OCI-LY1 (cell line): Measurements from ENCODE around the gene OR52L1.

Experiments
- H2AFZ ChIP-seq: fragments of 200-600 bp; sonication (generic), shearing (Covaris generic); 2 replicates; pipeline ENCODE4 v1.6.0; 2014; ENCODE audit warnings: antibody characterized with exemption, mild to moderate bottlenecking, low read length
- H3F3A ChIP-seq: fragments of 200-600 bp; sonication (generic), shearing (Covaris generic); 2 replicates; pipeline ENCODE4 v1.6.0; 2014; ENCODE audit warnings: mild to moderate bottlenecking, antibody characterized with exemption, low read length, moderate library complexity; ENCODE audit not compliant: insufficient read depth
- H3K27ac ChIP-seq: fragments of 200-600 bp; sonication (generic); 2 replicates; pipeline ENCODE4 v1.5.1; 2014; ENCODE audit warnings: low read length, mixed run types, mild to moderate bottlenecking, low read depth; ENCODE audit not compliant: poor library complexity, severe bottlenecking
- H3K27me3 ChIP-seq: fragments of 200-600 bp; sonication (generic); 2 replicates; pipeline ENCODE4 v1.6.0; 2014; ENCODE audit warnings: antibody characterized with exemption, mild to moderate bottlenecking, low read length, moderate library complexity; ENCODE audit not compliant: insufficient read depth
- H3K36me3 ChIP-seq: fragments of 200-600 bp; sonication (generic); 2 replicates; pipeline ENCODE4 v1.6.1; 2014; ENCODE audit warnings: mild to moderate bottlenecking, antibody characterized with exemption, low read length, moderate library complexity, mixed read lengths; ENCODE audit not compliant: insufficient read depth
- H3K4me1 ChIP-seq: fragments of 200-600 bp; sonication (generic); 2 replicates; pipeline ENCODE4 v1.5.1; 2014; ENCODE audit warnings: mild to moderate bottlenecking, low read length, moderate library complexity; ENCODE audit not compliant: insufficient read depth, severe bottlenecking
- H3K4me2 ChIP-seq: fragments of 200-600 bp; sonication (generic), shearing (Covaris generic); 2 replicates; pipeline ENCODE4 v1.6.1; 2014; ENCODE audit warnings: low read length
- H3K4me3 ChIP-seq: fragments of 200-600 bp; sonication (generic); 2 replicates; pipeline ENCODE4 v1.5.1; 2014; ENCODE audit warnings: low read length, low read depth, mild to moderate bottlenecking, mixed read lengths; ENCODE audit not compliant: poor library complexity, severe bottlenecking
- H3K79me2 ChIP-seq: fragments of 200-600 bp; shearing (Covaris generic); 2 replicates; pipeline ENCODE4 v1.6.1; 2016; ENCODE audit warnings: mixed run types, low read length, mixed read lengths; ENCODE audit not compliant: insufficient read depth
- H3K9ac ChIP-seq: fragments of 200-600 bp; sonication (generic), shearing (Covaris generic); 2 replicates; pipeline ENCODE4 v1.6.1; 2014; ENCODE audit warnings: mild to moderate bottlenecking, low read length, mixed read lengths
- H3K9me2 ChIP-seq: fragments of 200-600 bp; sonication (generic), shearing (Covaris generic); 2 replicates; pipeline ENCODE4 v1.6.1; 2014; ENCODE audit warnings: low read depth, mild to moderate bottlenecking, low read length, mixed read lengths
- H3K9me3 ChIP-seq: fragments of 200-600 bp; shearing (Covaris generic); 2 replicates; pipeline ENCODE4 v1.6.1; 2014; ENCODE audit warnings: low read length, mixed read lengths
- H4K20me1 ChIP-seq: fragments of 200-600 bp; sonication (generic), shearing (Covaris generic); 2 replicates; pipeline ENCODE4 v1.6.0; 2016; ENCODE audit warnings: mild to moderate bottlenecking, low read length; ENCODE audit not compliant: insufficient read depth
- CTCF ChIP-seq: fragments of 200-600 bp; sonication (generic), shearing (Covaris generic); IDR thresholded peaks from 2 replicates; pipeline ENCODE4 v1.5.1; 2017; ENCODE audit warnings: mild to moderate bottlenecking, antibody characterized with exemption, low read length, moderate library complexity, mixed read lengths
- EZH2 ChIP-seq: fragments of 200-600 bp; sonication (generic), shearing (Covaris generic); IDR thresholded peaks from 2 replicates; pipeline ENCODE4 v1.8.0; 2017; ENCODE audit warnings: borderline replicate concordance, mixed run types, mild to moderate bottlenecking, antibody characterized with exemption, low read length, moderate library complexity, mixed read lengths

The OR52L1 gene

GRCh38 chr11:6022956-6023355, 36.2 kb upstream of the OR52L1 start:
- TF ChIP-seq EZH2 (no peak), CTCF (peak; percentile 56)
- no peaks in the 10 kb centered on the region for H3K36me3 ChIP-seq
- H3K4me3 ChIP-seq, result no peak overlapping the region
- H3K79me2 ChIP-seq, result no peaks in the 10 kb centered on the region
- no peaks in the 10 kb centered on the region for H4K20me1 ChIP-seq
- no peaks in the 10 kb centered on the region for H3K27me3 ChIP-seq
- H3F3A ChIP-seq, result no peaks in the 10 kb centered on the region
- H3K4me1 ChIP-seq, result no peaks in the 10 kb centered on the region
- no peak overlapping the region for H3K9ac ChIP-seq
- no peaks in the 10 kb centered on the region for H3K9me3 ChIP-seq
- H3K9me2 ChIP-seq, result no peaks in the 10 kb centered on the region
- H3K4me2 ChIP-seq, result no peak overlapping the region
- no peak overlapping the region for H3K27ac ChIP-seq
- H2AFZ ChIP-seq, result no peak overlapping the region

- Histone ChIP-seq H3K79me2 (no peaks in the 10 kb centered on the region), H3K36me3 (no peaks in the 10 kb centered on the region), H4K20me1 (no peaks in the 10 kb centered on the region), H3K4me1 (no peaks in the 10 kb centered on the region), H3K27me3 (no peaks in the 10 kb centered on the region), H3K9ac (no peak overlapping the region), H3K4me2 (no peak overlapping the region), H3K9me2 (no peaks in the 10 kb centered on the region), H2AFZ (no peak overlapping the region), H3F3A (no peaks in the 10 kb centered on the region), H3K27ac (no peak overlapping the region), H3K9me3 (no peaks in the 10 kb centered on the region), H3K4me3 (no peak overlapping the region)
- no peak for TF ChIP-seq EZH2
These were observed 26.3 kb upstream of the OR52L1 start for GRCh38 chr11:6013042-6013441.

- H2AFZ ChIP-seq, result no peak overlapping the region
- H3K27me3 ChIP-seq, result no peaks in the 10 kb centered on the region
- no peak overlapping the region for H3K27ac ChIP-seq
- no peak overlapping the region for H3K4me3 ChIP-seq
- H3K9ac ChIP-seq, result no peak overlapping the region
- TF ChIP-seq EZH2 (no peak), CTCF (no peak)
- H3K4me1 ChIP-seq, result no peaks in the 10 kb centered on the region
- no peaks in the 10 kb centered on the region for H3F3A ChIP-seq
- no peaks in the 10 kb centered on the region for H3K9me3 ChIP-seq
- H3K79me2 ChIP-seq, result no peaks in the 10 kb centered on the region
- no peaks in the 10 kb centered on the region for H3K9me2 ChIP-seq
- H3K36me3 ChIP-seq, result no peaks in the 10 kb centered on the region
- H3K4me2 ChIP-seq, result no peak overlapping the region
- H4K20me1 ChIP-seq, result no peaks in the 10 kb centered on the region
These were observed 25.4 kb upstream of the OR52L1 start for GRCh38 chr11:6012035-6012668.

- Histone ChIP-seq H3K27ac (no peak within 1 kb of the TSS), H3K79me2 (no peaks in the 10 kb centered on the region), H3K9ac (no peak within 1 kb of the TSS), H3K4me3 (no peak within 1 kb of the TSS), H3F3A (no peaks in the 10 kb centered on the region), H3K4me2 (no peak within 1 kb of the TSS), H3K9me2 (no peaks in the 10 kb centered on the region), H3K9me3 (no peaks in the 10 kb centered on the region), H3K36me3 (no peaks in the 10 kb centered on the region), H3K4me1 (no peaks in the 10 kb centered on the region), H3K27me3 (no peaks in the 10 kb centered on the region), H4K20me1 (no peaks in the 10 kb centered on the region), H2AFZ (no peak within 1 kb of the TSS)
- TF ChIP-seq EZH2 (no peak), CTCF (no peak)
These were observed 20.1 kb upstream of the OR52L1 start, which contains the start of gene OR56A4 for GRCh38 chr11:6006846-6007245. Gene OR56A4, minus strand, starts transcription at chr11:6006946. Its CDS starts 3,954 bp downstream, at chr11:6002992.
